Superior temporal gyrus (tissue), 1 donor: ENCODE measurements around the gene NDST1.
"Not testable (repeated sequence)": the region's sequence is repeated elsewhere in the genome, so short reads cannot be mapped to it uniquely, and the experiment has no call there.

Experiments
- DNase-seq: peaks from one replicate; pipeline ENCODE4 v3.0.0-alpha.2; 2016; ENCODE audit errors: extremely low spot score

The NDST1 gene

DNA sequence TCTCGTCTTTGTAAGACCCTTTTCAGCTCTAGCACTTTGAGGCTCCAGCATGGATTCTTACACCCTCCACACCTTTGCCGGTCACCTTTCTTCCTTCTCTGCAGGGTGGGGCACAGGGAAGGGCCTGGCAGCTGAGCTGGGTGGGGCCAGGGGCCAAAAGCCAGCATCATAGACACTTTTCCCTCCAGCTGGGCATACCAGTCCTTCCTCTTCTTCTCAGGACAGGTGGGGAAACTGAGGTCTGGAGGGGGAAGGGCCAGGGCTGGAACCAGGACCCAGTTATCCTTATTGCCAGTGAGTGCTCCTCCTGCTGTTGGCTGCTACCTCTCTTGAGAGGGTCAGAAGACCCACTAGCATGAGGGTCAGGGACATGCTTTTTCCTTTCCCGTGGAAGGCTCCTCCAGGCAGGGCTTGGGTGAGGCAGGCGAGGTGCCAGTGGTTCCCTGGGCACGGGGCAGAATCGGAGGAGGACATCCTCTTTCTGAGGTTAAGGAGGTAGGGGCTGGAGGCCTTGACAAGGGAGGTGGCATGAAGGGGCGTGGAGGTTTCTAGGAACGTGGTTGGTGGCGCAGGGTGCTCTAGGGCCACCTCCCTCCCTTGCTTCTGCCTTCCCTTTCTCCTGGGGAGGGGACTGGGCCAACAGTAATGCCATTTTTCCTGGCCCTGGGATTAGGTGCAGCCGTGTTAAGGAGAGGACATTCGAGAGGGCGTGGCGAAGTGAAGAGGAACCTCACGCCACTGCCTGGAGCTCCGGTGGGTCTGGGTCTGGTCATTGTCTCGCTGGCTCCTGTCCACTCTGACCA, at the start of gene NDST1:
TSS of gene NDST1 (plus strand) at position 658 of the 803 bp plus-strand sequence. CDS start 13,124 bp downstream, outside the sequence.
- no peak for DNase-seq

DNA sequence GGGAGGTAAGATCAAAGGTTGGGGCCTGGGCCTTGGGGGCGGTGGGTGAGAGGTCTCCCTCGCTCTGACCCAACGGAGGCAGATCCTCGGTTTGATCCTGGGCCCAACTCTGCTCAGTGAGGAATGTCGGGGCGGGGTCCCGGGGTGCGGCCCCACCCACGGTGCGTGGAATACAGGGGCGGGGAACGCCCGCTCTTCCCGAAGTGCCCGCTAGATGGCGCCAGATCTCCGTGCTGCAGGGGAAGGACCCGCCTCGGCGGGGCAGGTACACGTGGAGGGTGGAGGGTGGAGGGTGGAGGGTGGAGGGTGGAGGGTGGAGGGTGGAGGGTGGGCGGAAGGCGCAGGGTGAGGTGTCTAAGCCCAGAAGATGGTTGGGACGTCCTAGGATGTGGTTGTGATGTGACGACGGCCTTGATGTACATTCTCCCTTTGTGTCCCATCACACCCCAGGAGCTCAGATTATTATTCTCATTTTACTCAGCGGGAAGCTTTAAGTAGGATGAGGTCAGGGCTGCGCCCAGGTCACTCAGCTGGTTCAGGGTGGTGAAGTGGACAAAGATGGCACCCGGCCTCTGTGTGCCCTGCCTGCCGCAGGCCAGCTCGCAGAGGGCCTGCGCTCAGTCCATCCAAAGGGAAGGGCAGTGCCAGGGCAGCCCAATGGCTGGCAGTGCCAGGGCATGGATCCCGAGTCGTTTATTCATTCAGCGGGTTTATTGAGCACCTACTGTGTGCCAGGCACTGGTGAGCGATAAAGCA, 49.0 kb upstream of the NDST1 start:
- peak; percentile 81 for DNase-seq

DNA sequence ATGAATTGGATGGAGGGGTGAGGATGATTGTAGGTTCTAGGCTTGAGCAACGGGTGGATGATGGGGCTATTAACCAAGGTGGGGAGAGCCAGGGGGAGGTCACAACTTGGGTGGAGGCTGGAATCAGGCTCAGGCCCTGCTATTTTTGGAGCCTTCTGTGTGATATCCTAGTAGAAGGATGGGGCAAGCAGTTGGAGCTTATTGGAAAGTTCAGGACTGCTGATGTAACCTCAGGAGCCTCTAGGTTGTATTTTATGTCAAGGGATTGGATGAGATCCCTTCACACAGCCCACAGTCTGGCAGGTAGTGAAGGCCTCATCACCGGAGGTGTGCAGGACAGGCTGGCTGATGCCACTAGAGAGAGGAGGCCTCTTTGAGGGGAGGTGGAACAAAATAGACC, 47.1 kb upstream of the NDST1 start:
- DNase-seq = no peak

DNA sequence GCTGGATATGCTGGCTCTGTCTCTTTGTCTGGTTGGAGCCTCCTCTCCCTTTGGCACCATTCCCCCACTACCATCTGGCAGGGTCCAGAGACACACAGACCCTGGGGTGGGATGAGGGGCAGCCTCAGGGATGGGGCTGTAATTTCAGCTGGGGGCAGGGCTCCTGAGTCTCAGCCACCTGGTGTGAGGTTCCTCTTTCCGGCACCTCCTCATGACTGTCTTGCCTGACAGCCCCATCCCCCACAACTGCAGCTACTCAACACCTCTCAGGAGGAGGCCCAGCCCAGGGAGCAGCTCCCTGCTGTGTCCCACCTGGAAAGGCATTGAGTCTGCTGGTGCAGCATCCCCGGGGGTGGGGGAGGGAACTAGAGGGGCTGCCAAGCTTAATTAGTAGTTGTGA, 46.7 kb upstream of the NDST1 start:
- no peak for DNase-seq

DNA sequence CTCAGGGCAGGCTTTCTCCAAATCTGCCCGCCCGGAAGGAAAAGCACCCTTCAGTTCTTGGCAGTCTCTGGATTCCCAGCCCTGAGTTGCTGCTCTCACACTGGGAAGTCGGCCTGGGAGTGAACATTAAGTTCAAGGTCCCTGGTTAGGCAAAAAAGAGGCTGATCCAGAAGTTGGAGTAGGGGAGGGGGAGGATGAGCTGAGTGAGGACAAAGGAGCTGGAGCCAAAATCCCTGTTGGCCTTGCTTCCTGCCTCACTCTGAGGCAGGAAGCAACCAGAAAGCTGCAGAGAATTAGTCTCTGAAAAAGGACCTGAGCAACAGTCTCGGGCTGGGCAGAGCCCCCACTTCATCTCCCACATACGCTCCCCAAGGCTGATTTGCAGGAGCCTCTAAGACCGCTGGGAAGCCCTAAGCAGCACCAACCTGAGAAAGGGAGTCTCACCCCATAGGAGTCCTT, 43.3 kb upstream of the NDST1 start:
- no peak for DNase-seq

DNA sequence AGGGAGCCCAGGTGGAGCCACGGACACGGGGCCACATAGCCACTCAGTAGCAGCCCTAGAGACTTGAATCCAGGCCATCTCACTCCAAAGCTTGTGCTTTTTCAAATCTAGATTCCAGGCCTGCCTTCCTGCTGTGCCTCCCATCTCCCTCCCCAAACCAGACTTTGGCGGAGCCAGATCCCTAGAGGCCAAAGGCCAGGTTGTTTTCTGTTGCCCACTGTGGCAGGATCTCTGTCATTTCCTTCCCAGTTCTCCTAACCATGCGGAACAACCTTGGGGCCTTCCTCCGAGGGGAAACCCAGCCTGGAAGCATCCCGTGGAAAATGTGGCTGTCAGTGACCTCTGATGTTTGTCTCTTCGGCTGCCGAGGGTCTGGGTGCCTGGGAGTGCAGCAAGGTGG, 42.0 kb upstream of the NDST1 start:
- no peak for DNase-seq

DNA sequence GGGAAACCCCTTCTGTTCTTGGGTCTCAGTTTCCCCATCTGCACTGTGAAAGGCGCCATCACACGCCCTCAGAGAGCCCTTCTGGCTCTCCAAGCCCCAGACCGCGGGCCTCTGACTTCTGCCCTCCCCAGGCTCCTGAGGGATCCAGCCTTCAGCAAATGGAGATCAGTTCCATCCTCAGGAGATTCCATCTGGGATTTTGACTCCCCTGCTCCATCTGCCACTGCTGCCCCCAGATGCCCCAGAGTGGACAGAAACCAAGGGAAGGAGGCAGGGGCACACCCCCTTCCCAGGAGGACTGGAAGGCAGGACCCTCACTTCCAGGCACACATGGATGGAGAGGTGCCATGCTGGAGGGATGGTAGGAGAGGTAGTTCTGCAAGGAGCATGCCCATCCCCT, 39.7 kb upstream of the NDST1 start:
- DNase-seq = no peak

DNA sequence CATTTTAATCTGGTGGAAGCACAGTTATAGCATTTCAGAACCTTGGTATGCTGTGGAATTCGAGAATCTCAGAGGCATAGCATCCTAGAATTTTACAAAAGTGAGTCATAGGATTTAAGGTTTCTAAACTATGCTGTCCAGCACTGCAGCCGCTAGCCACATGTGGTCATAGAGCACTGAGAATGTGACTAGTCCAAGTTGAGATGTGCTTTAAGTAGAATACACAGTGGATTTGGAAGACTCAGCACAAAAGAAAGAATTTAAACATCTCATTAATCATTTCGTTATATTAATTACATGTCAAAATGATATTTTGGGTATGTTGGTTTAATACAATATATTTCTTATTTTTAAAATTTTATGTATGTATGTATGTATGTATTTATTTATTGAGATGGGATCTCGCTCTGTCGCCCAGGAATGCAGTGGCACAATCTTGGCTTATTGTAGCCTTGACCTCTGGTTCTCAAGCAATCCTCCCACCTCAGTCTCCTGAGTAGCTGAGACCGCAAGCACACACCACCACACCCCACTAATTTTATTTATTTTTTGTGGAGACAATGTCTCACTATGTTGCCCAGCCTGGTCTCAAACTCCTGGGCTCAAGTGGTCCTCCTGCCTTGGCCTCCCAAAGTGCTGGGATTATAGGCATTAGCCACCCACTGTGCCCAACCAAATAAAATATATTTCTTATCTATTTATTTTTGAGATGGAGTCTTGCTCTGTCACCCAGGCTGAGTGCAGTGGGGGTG, 38.0 kb upstream of the NDST1 start:
- no peak for DNase-seq

DNA sequence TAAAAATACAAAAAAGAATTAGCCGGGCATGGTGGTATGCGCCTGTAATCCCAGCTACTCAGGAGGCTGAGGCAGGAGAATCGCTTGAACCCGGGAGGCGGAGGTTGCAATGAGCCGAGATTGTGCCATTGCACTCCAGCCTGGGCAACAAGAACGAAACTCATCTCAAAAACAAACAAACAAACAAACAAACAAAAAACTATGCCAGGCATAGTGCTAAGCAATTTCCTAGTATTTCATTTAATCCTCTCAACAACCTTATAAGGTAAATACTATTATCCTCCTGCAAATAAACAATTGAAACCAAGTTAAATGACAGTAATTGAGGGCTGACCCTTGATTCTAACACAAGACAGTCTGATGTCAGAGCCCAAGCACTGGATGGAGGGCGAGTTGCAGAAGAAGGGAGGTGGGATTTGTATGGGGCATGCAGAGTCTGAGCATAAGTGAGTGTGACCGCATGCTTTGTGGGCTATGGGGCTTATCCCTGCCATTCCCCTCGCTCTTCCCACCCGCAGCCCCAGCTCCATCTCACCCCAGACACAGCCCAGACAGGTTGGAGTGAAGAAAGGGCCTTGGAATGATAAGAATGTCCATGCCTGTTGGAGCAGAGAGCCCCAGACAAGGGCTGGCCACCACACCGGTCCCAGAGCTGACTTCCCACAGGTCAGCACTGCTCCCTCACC, 34.1 kb upstream of the NDST1 start:
- DNase-seq = no peak

DNA sequence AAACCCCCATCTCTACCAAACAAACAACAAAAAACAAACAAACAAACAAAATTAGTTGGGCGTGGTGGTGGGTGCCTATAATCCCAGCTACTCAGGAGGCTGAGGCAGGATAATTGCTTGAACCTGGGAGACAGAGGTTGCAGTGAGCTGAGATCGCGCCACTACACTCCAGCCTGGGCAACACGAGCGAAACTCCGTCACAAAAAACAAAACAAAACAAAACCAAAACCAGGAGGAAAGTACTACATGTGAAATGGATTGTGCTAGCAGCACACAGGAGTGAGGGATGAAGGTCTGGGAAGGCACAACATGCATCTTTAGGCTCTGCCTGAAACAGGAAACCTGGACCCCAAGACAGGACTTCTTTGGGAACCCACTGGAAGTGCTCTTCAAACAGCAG, 31.4 kb upstream of the NDST1 start:
- not testable (repeated sequence) for DNase-seq

DNA sequence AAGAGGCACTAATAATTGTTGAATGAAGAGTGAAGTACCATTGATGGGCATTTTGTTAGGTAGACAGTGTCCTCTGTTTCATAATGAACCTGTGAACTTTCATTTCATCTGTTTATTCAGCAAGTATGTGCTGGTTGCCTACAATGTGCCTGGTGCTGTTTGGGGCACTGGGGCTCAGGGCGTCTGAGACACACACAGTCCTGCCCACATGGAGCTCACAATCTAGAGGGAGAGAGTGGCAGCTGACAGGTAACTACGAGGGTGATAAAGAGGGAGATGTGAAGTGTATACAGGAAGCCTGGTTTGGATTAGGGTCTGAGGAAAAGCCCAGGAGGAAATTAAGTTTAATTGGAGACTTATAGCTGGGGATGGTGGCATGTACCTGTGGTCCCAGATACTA, 28.5 kb upstream of the NDST1 start:
- DNase-seq = no peak

DNA sequence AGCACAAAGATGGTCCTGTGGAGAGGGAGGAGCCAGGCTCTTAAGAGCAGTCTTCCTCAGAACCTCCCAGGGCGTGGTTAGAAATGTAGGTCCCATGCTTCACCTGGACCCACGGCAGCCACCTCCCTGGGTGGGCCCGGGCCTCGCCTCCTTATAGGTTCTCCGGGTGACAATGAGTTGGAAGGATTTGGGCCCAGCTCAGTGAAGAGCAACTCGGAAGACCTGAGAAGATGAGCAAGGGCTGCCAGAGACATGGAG, 26.3 kb upstream of the NDST1 start:
- no peak for DNase-seq

DNA sequence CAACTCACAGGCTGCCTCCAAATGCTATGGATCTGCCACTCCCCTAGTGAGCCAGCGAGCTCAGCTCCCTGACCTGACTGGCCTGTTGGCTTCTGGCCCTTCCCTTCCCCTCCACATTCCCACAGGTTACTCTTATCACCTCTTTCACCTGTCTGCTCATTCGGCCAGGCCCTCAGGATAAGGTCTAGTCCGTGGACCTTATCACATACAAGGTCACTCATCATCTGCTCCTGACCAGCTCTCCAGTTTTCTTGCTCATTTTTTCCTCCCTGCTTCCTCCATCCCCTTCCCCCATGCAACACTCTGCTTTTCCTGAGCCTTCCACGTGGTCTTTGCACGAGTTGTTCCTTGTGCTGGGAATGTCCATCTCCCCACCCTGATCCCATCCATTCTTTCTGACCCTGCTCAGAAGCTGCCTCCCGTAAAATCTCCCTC, 25.9 kb upstream of the NDST1 start:
- no peak for DNase-seq

DNA sequence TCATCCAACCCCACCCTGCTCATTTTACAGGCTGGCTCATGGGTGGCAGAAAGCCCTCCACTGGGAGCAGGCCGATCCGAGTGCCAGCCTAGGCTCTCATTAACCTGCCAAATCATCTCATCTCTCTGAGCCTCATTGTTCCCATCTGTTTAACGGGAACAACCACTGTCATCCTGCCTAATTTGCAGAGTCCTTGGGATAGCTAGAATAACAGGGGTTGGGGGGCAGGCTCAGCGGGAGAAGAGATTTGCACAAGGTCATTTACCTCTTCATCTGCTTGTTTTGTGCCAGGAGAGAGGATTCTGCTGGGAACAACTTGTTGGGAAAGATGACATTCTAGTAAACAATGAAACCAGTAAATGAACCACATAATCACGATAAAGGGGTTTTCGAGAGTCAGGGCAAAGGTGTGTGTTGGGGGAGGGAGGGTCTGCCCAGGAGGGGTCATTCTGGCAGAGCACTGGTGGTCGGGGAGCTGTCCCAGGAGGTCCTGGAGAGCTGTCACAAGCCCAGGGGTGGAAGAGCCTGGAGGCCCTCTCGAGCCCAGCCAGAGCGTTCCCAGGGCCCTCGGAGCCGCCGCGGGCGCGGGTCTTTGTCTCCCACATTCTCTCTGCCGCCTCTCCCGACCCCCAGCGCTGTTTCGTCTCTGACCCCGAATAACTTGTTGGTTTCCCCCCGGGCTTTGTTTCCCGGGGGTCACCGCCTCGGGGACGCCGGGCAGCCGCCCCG, 22.8 kb upstream of the NDST1 start:
- DNase-seq = no peak

DNA sequence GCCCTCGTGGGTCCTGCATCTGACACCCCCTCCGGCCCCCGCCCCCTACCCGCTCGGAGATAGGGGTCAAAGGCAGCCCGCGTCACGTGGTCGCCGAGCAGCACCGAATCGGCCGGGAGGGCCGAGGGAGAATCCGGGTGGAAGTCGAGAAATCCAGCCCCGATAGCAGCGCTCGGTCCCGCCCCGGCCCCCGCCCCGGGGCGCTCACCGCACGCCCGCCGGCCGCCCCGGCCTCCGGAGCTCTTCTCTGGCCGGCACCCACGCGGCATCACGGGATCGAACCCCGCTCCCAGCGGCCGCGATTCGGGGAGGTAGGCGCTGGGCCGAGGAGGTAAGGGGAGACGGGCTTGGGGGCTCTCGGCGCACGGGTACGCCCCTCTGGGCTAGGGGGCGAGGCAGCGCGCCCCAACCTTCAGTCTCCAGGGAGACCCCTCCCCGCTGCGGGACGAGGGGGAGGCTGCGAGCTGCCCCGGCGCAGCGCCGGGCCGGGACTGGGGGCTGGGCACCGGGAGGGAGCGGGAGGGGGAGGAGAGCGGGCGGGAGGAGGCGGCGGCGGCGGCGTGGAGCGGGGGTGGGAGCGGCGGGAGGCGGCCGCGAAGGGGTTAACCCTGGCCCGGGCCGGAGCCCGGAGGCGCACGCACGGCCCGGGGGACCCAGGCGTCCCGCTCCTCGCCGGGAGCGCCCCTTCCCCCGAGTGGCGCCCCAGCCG, 22.1 kb upstream of the NDST1 start:
- DNase-seq = peak; percentile 30

DNA sequence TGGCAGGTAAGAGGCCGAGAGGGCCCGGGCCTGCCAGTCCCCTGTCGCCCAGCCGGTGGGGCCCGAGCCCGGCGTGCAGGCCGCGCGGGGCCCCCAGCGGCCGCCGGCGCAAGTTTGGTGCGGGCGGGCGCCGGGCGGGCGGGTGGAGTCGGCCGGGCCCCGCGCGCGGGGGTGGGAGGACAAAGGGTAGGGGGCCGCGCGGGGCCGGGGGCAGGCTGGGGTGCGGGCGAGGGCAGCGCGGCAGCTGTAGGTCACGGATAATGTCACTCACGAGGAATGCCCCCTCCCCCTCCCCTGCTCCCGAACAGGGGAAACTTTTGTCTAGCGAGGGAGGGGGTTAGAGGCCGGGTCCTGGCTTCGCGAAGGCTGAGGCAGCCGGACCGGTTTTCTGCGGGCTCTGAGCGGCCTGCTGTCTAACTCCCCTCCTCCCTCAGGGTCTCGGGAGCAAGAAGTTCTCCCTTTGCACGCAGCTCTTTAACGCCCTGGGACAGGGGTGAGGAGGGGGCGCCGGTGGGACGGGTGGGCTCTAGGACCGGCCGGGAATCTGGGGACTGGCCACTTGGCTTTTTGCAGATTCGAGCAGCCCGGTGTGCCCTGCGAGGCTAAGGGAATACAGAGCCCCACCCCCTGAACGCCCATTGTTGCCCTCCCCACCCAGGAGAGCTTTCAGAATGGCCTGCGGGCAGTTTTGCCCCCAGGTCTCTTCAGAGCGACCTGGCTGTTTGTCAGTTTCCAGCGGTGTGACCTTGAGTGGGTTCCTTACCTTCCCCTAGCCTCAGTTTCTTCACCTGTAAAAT, 21.3 kb upstream of the NDST1 start:
- peak; percentile 38 for DNase-seq

DNA sequence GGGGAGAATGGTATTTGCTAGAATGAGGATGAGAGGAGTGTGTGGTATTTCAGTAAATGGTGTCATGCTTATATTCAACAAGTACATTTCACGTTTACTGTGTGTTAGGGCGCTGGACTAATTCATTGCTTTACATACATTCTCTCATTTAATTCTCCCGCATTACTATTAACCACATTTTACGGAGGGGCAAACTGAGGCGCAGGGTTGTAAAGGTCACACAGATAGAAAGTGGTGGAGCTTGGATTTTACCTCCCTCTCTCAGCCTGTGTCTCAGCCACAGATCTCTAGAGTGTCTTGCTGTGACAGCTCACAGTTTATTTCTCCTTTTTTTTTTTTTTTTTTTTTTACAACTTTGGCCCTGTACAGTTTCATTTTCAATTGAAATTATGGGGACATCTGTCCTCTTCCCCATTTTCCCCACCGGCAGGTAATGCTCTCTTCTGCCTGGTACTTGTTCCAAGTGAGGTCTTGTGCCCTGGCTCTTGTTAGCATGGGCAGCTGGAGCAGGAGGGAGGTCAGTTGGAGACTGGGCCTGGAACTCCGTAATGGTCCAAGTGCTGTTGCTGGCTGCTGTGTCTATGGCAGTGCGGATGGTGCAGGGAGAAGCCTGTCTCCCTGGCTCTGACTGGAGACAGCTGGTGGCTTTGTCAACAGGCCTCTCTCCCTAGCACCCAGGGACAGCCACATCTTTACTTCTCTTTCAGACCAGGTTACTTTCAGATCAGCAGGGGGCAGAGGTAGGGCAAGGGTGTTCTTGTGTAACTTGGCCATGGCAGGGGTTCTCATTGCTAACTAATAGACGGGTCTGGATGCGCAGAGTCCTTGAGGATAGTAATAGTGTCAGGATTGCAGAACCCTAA, 20.5 kb upstream of the NDST1 start:
- DNase-seq = peak; percentile 78

DNA sequence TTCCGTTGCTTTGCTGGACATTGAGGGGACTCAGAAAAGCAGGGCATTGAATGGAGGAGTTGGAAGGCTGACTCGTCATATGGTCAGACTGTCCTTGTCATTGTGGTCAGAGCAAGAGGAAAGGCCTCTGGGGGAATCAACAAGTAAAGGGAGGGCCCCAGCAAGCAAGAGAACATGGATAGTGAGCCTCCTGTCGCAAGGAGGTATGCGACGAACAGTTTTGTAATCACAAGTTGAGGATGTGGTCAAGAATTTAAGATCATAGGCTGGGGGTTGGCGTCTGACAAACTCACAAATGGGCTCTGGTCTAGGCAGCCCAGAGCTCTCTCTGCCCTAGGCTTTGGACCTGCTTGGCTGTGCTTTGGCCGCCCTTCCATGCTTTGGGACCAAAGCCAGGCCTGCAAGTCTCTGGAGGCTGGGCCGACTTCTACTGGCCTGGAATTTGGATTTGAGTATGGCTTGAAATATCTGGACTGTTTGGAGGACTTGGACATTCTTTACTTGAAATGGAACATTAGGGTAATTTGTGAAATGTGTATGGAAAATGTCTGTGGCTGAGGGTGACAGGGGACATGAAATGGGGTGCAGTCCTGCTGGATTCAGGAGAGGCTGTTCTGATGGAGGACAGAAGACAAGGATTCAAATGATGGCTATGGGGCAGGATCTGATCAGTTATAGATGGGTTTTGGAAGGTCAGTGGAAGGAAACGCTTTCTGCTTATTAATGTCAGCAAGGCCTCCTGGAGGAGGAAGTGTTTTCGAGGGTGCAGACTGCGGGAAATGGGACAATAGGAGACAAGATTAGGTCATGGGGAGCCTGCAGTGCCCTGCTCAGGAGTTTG, 19.2 kb upstream of the NDST1 start:
- DNase-seq = peak; percentile 71
